HG03558 (cell line): ENCODE measurements around the gene PRRT3.

Experiments
- ATAC-seq: cut with Tn5 transposase; IDR thresholded peaks from one replicate; pipeline ENCODE4 v1.9.1; 2021; ENCODE audit warnings: moderate number of reproducible peaks; ENCODE audit not compliant: unreplicated experiment; ENCODE audit errors: extremely low read depth

PRRT3 gene

GRCh38 chr3:9951962-9952805 lies at the start of gene PRRT3:
Gene PRRT3 (minus strand): TSS chr3:9952408. CDS start chr3:9950115, 2,293 bp downstream.
- ATAC-seq = peak; percentile 45

DNA sequence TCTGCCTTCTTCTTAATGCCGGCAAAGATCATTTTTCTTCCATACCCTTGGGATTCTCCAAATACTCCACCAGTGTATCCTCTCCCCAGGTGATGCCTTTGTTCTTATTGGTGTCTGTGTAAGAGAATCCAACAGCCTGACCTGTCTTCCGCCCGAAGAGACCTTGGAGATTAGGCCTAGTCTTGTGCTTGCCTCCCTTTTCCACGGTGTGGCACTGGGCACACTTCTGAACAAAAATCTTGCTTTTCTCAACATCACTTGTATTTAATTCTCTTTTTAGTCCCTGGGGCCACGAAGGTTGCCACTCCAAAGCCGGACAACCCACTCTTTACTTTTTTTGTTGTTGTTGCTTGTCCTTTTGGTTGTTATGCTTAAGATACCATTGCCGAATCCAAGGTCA lies 48.5 kb upstream of the PRRT3 start:
- no peak for ATAC-seq

DNA sequence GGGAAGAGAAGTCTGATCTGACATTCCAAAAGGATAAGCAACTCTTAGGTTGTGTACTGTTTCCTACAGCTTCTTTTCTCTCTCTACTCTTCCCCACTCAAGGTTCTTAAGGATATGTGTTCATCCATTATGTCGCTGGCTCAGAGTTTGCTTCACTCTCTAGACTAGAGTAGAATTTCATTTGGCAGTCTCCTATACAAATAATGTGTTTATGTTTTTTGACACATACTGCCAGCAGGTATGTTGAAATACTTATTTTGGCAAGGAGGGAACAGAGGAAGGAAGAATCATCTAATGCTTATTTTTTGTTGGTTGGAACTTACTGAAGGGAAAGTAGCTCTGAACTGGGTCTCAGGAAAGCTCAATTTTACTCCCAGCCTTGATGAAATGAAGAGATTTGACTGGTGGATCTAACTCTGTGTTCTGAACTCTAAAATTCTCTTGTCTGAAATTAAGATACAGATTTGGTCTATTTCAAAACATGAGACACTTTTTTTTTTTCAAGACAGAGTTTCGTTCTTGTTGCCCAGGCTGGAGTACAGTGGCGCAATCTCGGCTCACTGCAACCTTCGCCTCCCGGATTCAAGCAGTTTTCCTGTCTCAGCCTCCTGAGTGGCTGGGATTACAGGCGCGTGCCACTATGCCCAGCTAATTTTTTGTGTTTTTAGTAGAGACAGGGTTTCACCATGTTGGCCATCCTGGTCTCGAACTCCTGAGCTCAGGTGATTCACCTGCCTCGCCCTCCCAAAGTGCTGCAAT lies 42.1 kb upstream of the PRRT3 start:
- no peak for ATAC-seq

DNA sequence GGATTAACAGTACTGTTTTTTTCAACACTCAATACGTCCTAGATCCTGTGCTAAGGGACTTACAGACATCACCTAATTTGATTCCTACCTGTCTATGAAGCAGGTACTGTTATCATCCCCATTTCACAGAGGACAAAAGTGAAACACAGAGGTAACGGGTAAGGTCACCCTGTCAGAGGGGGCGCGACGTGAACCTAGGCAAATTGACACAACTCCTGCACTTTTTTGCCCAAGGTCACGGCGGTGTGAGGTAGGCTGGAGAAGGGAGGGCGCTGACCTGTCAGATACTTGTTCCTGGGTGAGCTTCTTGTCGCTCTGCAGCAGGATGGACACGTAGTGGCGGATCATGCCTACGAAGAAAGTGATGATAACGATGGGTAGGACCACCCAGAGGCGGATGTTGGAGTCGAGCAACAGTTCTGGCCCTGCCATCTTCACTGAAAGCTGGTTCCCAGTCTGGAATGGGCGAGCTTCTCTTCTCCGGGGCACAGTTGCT lies 34.1 kb upstream of the PRRT3 start:
- ATAC-seq = peak; percentile 15

DNA sequence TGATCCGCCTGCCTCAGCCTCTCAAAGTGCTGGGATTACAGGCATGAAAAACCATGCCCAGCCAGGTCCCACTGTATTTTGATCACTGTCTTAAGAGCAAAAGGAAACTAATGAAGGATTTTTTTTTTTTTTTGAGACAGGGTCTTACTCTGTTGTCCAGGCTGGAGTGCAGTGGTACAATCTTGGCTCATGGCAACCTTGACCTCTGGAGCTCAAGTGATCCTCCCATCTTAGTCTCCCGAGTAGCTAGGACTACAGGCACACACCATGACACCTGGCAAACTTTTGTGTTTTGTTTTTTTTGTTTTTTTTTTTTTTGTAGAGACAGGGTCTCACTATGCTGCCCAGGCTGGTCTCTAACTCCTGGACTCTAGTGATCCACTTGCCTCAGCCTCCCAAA lies 28.0 kb upstream of the PRRT3 start:
- ATAC-seq = no peak

DNA sequence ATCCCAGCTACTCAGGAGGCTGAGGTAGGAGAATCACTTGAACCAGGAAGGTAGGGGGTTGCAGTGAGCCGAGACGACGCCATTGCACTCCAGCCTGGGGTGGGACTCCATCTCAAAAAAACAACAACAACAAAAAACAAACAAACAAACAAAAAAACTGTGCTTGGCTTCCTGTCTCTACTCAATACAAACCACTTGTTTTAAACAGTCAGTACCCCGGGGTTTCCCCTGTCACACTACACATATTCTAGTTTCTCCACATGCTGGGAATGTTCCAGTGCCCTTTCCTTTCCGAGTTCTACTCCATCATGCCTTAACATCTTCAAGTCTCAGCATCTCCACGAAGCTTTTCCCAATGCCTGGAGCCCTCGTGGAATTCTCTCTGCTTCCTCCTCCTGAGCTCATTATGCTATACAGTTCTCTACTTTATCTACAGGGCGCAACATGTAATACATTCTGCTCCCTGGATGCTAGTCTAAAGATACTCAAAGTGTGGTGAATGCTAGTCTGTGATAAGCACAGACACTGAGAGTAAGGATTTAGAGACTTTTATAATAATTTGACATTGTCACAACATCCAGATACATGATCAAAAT lies 26.6 kb upstream of the PRRT3 start:
- no peak for ATAC-seq

GRCh38 chr3:9976721-9977709 lies 24.8 kb upstream of the PRRT3 start:
- ATAC-seq = no peak

GRCh38 chr3:9970020-9970652 lies 17.9 kb upstream of the PRRT3 start:
- ATAC-seq = no peak

DNA sequence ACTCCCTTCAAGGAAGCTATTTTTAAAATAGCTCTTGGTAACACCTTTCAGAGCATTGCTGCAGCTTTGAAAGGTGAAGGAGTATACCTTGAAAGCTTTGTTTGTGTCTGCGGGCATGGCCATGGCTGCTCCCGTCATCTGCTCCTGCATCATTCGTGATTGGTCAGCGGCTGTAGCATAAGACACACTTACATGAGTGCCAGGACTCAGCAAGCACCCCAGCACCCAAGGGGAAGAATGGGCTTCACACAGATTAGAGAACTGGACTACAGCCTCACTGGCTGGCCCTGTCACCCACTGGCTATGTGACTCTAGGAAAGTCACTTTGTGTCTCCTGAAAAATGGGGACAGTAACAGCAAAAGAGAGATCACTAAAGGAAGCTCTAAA lies 17.4 kb upstream of the PRRT3 start:
- no peak for ATAC-seq

DNA sequence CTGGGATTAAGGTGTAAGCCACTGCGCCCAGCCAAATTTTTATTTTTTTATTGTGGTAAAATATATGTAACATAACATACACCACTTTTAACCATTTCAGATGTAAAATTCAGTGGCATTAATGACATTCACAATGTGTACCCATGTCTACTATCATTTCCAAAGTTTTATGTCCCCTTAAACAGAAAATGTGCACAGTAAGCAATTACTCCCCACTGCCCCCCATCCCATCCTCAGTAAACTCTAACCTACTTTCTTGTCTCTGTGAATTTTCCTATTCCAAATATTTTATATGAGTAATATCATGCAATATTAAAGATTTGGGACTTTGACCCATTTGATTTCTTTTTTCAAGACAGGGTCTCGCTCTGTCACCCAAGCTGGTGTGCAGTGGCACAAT lies 14.6 kb upstream of the PRRT3 start:
- no peak for ATAC-seq

GRCh38 chr3:9965200-9965875 lies 13.1 kb upstream of the PRRT3 start:
- ATAC-seq = no peak

DNA sequence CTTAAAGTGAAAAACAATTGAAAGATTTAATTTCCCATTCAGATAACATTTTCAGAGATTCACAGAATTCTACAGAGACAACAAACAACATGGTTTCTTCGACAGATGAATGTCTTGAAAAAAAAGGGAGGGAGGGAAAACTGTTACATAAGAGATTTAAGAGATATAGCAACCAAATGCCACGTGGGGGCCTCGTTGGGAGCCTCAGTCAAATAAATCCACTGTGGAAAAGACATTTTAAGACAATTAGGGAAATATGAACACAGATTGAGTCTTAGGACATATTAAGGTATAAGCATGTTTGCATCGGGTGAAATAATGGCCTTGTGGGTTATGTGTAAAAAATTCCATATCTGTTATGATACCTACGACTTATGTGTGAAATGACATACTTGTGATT lies 5.0 kb upstream of the PRRT3 start:
- ATAC-seq = no peak

GRCh38 chr3:9955611-9956352 lies 3.6 kb upstream of the PRRT3 start:
- no peak for ATAC-seq

DNA sequence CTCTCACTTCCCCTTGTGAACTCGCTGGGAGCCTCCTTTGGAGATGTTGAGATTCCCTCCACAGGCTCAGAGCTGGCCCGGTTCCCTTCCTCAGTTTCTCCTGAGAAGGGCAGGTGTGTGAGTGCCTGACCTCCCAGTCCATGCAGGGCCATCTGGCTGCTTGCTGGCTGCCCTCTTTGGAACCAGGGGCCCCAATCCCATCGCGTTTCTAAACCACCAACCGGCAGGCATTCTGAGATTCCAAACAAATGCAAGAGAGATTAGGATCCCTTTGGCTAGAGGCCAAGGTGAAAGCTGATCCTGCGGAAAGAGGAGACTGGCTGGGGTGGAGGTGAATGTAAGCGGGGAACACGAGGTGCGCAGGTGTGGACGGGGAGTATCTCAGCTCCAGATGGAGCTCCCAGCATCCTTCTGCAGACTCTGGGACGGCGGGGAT lies 2.9 kb upstream of the PRRT3 start:
- ATAC-seq = no peak

DNA sequence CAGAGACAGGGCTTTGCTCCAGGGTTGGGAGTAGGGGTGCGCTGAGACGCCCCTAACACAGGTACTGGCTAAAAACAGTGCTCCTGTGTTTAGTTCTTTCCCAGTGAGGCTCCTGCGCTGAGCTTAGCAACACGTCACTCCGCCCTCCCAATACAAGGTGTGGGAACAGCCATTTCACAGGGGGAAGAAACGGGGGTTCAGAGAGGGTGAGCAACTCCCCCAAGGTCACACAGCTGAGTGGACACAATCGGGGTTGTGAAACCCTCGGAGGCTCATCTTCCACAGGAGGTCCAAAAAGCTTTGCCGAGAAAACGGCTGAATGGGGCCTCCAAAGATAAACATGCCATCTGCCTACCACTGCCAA lies 628 bp downstream of the PRRT3 start:
- no peak for ATAC-seq

DNA sequence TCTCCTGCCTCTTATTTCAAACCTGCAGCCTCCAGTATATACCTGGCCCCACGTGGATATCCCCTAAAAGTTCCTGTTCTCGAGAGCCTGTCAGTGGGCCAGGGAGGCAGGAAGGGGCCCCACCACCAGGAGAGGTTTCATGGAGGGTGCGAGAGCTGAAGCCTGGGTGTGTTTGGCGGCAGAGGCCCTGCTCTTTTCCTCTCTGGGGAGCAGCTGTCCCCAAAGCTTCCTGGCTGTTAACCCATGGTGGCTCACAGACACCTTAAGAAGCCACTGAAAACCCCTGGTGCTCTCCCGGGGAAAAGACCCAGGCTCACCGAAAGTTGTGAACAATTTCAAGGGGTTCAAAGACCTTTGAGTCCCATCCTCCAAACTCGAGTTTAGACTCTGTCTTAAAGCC lies 1.1 kb downstream of the PRRT3 start:
- ATAC-seq = no peak

GRCh38 chr3:9949626-9950025 lies 2.6 kb downstream of the PRRT3 start:
- ATAC-seq = no peak

DNA sequence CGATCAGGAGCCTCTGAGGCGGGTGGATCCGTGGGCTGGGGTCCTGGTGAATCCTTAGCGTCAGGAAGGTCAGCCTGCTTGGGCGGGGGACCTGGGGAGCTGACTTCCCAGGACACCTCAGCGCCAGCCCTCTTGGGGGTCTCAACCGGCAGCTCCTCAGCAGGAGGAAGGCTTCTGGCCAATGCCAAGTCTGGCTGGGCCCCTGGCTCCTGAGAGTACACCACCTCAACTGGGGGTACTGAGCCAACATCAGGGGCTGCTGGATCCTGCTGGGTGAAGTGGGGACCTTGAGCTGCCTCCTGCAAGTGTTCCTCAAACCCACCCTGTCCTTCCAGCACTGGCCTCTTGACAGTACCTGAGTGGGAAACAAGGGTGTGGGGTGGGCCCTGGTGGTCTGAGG lies 3.1 kb downstream of the PRRT3 start:
- ATAC-seq = no peak
